Neural progenitor cell (in vitro differentiated cells): ENCODE measurements around the gene ATL1. TPM values are rescaled to one million over a fixed set of nuclear protein-coding genes. Genes with fewer than 3 reads are reported as not detected.
A peak's percentile ranks its signal among the peaks of the same experiment; 100 is the strongest.

Source experiments
- DNase-seq: peaks from one replicate; pipeline ENCODE4 v3.0.0-alpha.2; 2016; ENCODE audit warnings: low spot score
- H2AFZ ChIP-seq: fragments of 200-600 bp; sonication (generic); replicated peaks from 2 replicates; pipeline ENCODE4 v1.6.1; 2016; ENCODE audit warnings: antibody characterized with exemption
- H3F3A ChIP-seq: fragments of 200-600 bp; sonication (generic); 2 replicates; pipeline ENCODE4 v1.6.1; 2016; ENCODE audit warnings: antibody characterized with exemption, low read depth
- H3K27ac ChIP-seq: fragments of 200-600 bp; sonication (generic); 2 replicates; pipeline ENCODE4 v1.5.1; 2016; ENCODE audit warnings: mild to moderate bottlenecking
- H3K27me3 ChIP-seq: fragments of 200-600 bp; sonication (generic); 2 replicates; pipeline ENCODE4 v1.6.1; 2016; ENCODE audit warnings: mild to moderate bottlenecking, moderate library complexity
- H3K36me3 ChIP-seq: fragments of 200-600 bp; sonication (generic); 2 replicates; pipeline ENCODE4 v1.5.1; 2016
- H3K4me1 ChIP-seq: fragments of 200-600 bp; sonication (generic); 2 replicates; pipeline ENCODE4 v1.6.1; 2016; ENCODE audit warnings: mixed run types
- H3K4me2 ChIP-seq: fragments of 200-600 bp; sonication (generic); 2 replicates; pipeline ENCODE4 v1.6.1; 2016
- H3K4me3 ChIP-seq: fragments of 200-600 bp; sonication (generic); 2 replicates; pipeline ENCODE4 v1.5.1; 2016
- H3K79me2 ChIP-seq: fragments of 200-600 bp; sonication (generic); 2 replicates; pipeline ENCODE4 v1.6.1; 2016; ENCODE audit warnings: low read depth
- H3K9ac ChIP-seq: fragments of 200-600 bp; sonication (generic); 2 replicates; pipeline ENCODE4 v1.6.1; 2016
- H3K9me3 ChIP-seq: fragments of 200-600 bp; sonication (generic); 2 replicates; pipeline ENCODE4 v1.5.1; 2016; ENCODE audit warnings: low read depth
- H4K20me1 ChIP-seq: fragments of 200-600 bp; sonication (generic); 2 replicates; pipeline ENCODE4 v1.6.1; 2016; ENCODE audit warnings: low read depth
- H3K27ac Mint-ChIP-seq: 3 replicates; pipeline ENCODE4 v1.8.0; 2021; ENCODE audit warnings: mixed read lengths
- H3K27me3 Mint-ChIP-seq: 2 replicates; pipeline ENCODE4 v1.8.0; 2022; ENCODE audit warnings: low read depth, mild to moderate bottlenecking, inconsistent platforms, moderate library complexity, mixed read lengths; ENCODE audit not compliant: insufficient read depth
- H3K36me3 Mint-ChIP-seq: 3 replicates; pipeline ENCODE4 v1.8.0; 2021; ENCODE audit warnings: mixed read lengths
- H3K4me1 Mint-ChIP-seq: 3 replicates; pipeline ENCODE4 v1.8.0; 2021; ENCODE audit warnings: mixed read lengths
- H3K4me3 Mint-ChIP-seq: 3 replicates; pipeline ENCODE4 v1.8.0; 2021; ENCODE audit warnings: mild to moderate bottlenecking, moderate library complexity, mixed read lengths
- H3K9me3 Mint-ChIP-seq: 3 replicates; pipeline ENCODE4 v1.8.0; 2020; ENCODE audit warnings: mixed read lengths
- EZH2 ChIP-seq: fragments of 200-600 bp; sonication (generic); IDR thresholded peaks from 2 replicates; pipeline ENCODE4 v1.6.1; 2017; ENCODE audit warnings: antibody characterized with exemption, mild to moderate bottlenecking, moderate library complexity
- EZH2phosphoT487 ChIP-seq: fragments of 200-600 bp; sonication (generic); IDR thresholded peaks from 2 replicates; pipeline ENCODE4 v1.6.1; 2017; ENCODE audit warnings: antibody characterized with exemption
- total RNA-seq: library from RNA; depleted of rRNA; stranded (reverse); fragments of >200 nt; gene quantifications from 2 replicates; pipeline ENCODE4 v1.2.3, GENCODE V29; 2015; ENCODE audit warnings: low replicate concordance
- TF ChIP-seq, protein P1 (sequence below): fragments of 200-600 bp; sonication (generic); IDR thresholded peaks from 2 replicates; pipeline ENCODE4 v1.5.1; 2017; ENCODE audit warnings: antibody characterized with exemption, mild to moderate bottlenecking

The ATL1 gene
- total RNA-seq, 1 donor from 2014 or later = 11.8 TPM

DNA sequence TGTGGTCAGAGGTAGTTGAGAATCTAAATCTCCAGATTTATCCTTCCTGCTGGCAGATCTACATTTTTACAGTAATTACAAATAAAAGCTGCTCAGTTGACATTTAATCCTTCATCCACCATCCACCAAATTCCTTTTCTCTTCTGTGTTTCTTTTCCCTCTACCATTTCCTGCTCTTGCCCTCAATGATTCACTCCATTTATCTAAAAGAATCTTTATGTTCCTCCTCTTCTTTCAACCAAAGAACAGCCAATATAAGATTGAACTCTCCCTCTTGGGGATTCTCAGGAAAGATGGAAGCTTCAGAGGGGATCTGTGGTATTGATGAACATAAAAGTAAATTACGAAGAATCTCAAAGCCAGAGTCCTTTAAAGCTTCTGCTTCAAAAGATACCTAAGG lies 31.9 kb upstream of the ATL1 start:
- no peak for DNase-seq
- H3K4me1 Mint-ChIP-seq = peaks cover 32% of the 10 kb centered on the region
- peaks cover under 1% of the 10 kb centered on the region for H3K27me3 Mint-ChIP-seq
- Histone ChIP-seq H4K20me1 (peaks cover 83% of the 10 kb centered on the region), H3F3A (peaks cover 18% of the 10 kb centered on the region), H3K4me1 (peaks cover 34% of the 10 kb centered on the region), H3K9ac (no peak overlapping the region), H3K27ac (no peak overlapping the region), H3K4me2 (no peak overlapping the region), H3K4me3 (no peak overlapping the region), H3K27me3 (no peaks in the 10 kb centered on the region), H3K36me3 (no peaks in the 10 kb centered on the region), H3K9me3 (no peaks in the 10 kb centered on the region), H2AFZ (no peak overlapping the region), H3K79me2 (peaks cover 93% of the 10 kb centered on the region)
- no peak for TF ChIP-seq EZH2phosphoT487
- no peak for TF ChIP-seq EZH2
- TF ChIP-seq, protein P1, sequence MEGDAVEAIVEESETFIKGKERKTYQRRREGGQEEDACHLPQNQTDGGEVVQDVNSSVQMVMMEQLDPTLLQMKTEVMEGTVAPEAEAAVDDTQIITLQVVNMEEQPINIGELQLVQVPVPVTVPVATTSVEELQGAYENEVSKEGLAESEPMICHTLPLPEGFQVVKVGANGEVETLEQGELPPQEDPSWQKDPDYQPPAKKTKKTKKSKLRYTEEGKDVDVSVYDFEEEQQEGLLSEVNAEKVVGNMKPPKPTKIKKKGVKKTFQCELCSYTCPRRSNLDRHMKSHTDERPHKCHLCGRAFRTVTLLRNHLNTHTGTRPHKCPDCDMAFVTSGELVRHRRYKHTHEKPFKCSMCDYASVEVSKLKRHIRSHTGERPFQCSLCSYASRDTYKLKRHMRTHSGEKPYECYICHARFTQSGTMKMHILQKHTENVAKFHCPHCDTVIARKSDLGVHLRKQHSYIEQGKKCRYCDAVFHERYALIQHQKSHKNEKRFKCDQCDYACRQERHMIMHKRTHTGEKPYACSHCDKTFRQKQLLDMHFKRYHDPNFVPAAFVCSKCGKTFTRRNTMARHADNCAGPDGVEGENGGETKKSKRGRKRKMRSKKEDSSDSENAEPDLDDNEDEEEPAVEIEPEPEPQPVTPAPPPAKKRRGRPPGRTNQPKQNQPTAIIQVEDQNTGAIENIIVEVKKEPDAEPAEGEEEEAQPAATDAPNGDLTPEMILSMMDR = no peak
- no peak overlapping the region for H3K27ac Mint-ChIP-seq
- H3K36me3 Mint-ChIP-seq = peaks cover 32% of the 10 kb centered on the region
- peaks cover 8% of the 10 kb centered on the region for H3K9me3 Mint-ChIP-seq
- no peak overlapping the region for H3K4me3 Mint-ChIP-seq

DNA sequence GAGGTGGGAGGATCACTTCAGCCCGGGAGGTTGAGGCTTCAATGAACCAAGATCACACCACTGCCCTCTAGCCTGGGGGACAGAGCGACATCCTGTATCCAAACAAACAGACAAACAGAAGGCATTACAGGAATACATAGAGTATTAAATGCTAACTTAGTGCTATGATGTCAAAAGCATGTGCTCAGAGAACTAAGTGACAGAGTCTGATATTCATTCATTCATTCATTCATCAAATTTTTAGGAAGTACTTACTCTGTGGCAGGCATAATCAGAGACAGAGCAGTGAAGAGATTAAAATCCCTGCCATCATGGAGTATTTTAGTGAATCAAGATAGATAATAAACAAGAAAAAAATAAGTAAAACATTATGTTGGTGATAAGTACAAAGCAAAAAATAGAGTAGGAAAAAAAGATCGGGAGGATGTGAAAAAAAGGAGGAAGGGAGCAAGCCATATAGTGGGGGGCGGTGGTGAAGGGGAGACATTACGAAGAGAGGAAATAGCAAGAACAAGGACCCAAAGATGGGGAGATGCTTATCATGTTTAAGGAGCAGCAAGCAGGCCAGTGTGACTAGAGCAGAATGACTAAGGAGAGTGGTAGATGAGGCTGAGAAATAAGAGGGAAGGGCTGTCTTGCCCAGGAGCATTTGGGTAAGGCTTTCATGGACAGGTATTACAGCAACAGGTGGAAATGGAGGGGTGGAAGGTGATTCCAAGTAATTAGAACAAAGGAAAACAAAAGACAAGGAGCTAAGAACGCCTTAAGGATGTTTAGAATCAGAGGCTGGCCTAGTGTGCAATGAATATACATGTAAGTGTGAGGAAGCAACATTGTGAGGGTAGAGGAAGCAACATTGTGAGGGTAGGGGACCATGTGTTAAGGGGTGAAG lies 30.4 kb upstream of the ATL1 start:
- H3F3A ChIP-seq = peaks cover 6% of the 10 kb centered on the region
- H3K36me3 ChIP-seq = no peaks in the 10 kb centered on the region
- H3K27me3 Mint-ChIP-seq = peaks cover 2% of the 10 kb centered on the region
- no peak overlapping the region for H2AFZ ChIP-seq
- H3K27ac ChIP-seq = no peak overlapping the region
- peak overlapping the region; percentile 97 for H3K4me3 Mint-ChIP-seq
- peaks cover 3% of the 10 kb centered on the region for H3K9me3 Mint-ChIP-seq
- peaks cover 10% of the 10 kb centered on the region for H3K27me3 ChIP-seq
- H3K79me2 ChIP-seq = peaks cover 78% of the 10 kb centered on the region
- H3K4me1 ChIP-seq = peaks cover 25% of the 10 kb centered on the region
- H4K20me1 ChIP-seq = peaks cover 68% of the 10 kb centered on the region
- H3K27ac Mint-ChIP-seq = no peak overlapping the region
- H3K4me1 Mint-ChIP-seq = peaks cover 26% of the 10 kb centered on the region
- H3K36me3 Mint-ChIP-seq = peaks cover 20% of the 10 kb centered on the region
- H3K9me3 ChIP-seq = no peaks in the 10 kb centered on the region
- H3K9ac ChIP-seq = no peak overlapping the region
- peak overlapping the region; percentile 91 for H3K4me2 ChIP-seq
- no peak for DNase-seq
- H3K4me3 ChIP-seq = peak overlapping the region; percentile 91
- TF ChIP-seq EZH2 (no peak), EZH2phosphoT487 (no peak)
- TF ChIP-seq, protein P1 = no peak

DNA sequence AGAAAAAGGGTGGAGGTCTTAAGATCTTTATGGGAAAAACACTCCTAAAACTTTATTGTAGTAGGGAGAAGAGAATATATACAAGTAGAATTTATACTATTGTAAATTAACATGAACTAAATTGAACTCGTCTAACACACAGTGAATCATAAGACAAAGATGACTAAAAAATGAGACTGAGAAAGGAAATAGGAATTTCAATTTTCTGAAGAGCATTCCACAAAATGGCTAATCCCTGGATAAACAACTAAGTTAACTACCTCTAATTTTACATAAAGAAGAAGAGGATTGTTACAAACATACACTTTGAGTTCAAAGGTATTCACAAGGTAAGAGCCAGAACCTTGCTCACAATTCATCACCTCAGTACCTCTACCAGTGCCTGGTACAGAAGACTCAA lies 29.6 kb upstream of the ATL1 start:
- Mint-ChIP-seq H3K27me3 (peaks cover 2% of the 10 kb centered on the region), H3K27ac (no peak overlapping the region), H3K9me3 (no peaks in the 10 kb centered on the region), H3K4me3 (peak overlapping the region; percentile 97), H3K36me3 (peaks cover 13% of the 10 kb centered on the region), H3K4me1 (peaks cover 26% of the 10 kb centered on the region)
- Histone ChIP-seq H3K79me2 (peaks cover 69% of the 10 kb centered on the region), H4K20me1 (peaks cover 60% of the 10 kb centered on the region), H2AFZ (no peak overlapping the region), H3K9ac (no peak overlapping the region), H3K27ac (no peak overlapping the region), H3F3A (peaks cover 6% of the 10 kb centered on the region), H3K9me3 (no peaks in the 10 kb centered on the region), H3K4me1 (peaks cover 19% of the 10 kb centered on the region), H3K36me3 (no peaks in the 10 kb centered on the region), H3K4me3 (peak overlapping the region; percentile 91), H3K4me2 (peak overlapping the region; percentile 91), H3K27me3 (peaks cover 10% of the 10 kb centered on the region)
- DNase-seq = no peak
- TF ChIP-seq, protein P1 = no peak
- TF ChIP-seq EZH2phosphoT487 (no peak), EZH2 (no peak)
